Immature natural killer cell (primary cell): ENCODE data around the gene EDC3. TPM values are rescaled to one million over a fixed set of nuclear protein-coding genes. Genes with fewer than 3 reads are reported as not detected.

Experiments used
- DNase-seq, 3 donors: peaks; one replicate each; pipeline ENCODE4 v3.0.0; 2022; ENCODE audit warnings: mixed read lengths in 1 of 3
- H3K27ac Mint-ChIP-seq, 6 donors: one replicate each; pipeline ENCODE4 v1.8.0; 2020; ENCODE audit warnings: mixed read lengths in 6 of 6, mild to moderate bottlenecking in 5 of 6, inconsistent platforms in 4 of 6, moderate library complexity in 3 of 6
- H3K27me3 Mint-ChIP-seq, 3 donors: one replicate each; pipeline ENCODE4 v1.8.0; 2020 to 2021; ENCODE audit warnings: low read depth in 3 of 3, mild to moderate bottlenecking in 3 of 3, mixed read lengths in 3 of 3, moderate library complexity in 3 of 3, inconsistent platforms in 1 of 3
- H3K36me3 Mint-ChIP-seq, 3 donors: one replicate each; pipeline ENCODE4 v1.8.0; 2020; ENCODE audit warnings: mixed read lengths in 3 of 3, inconsistent platforms in 2 of 3, mild to moderate bottlenecking in 2 of 3
- H3K4me1 Mint-ChIP-seq, 2 donors: one replicate each; pipeline ENCODE4 v1.8.0; 2020; ENCODE audit warnings: inconsistent platforms in 2 of 2, mild to moderate bottlenecking in 2 of 2, mixed read lengths in 2 of 2, moderate library complexity in 1 of 2
- H3K4me3 Mint-ChIP-seq, 5 donors: one replicate each; pipeline ENCODE4 v1.8.0; 2020; ENCODE audit warnings: mild to moderate bottlenecking in 5 of 5, mixed read lengths in 5 of 5, inconsistent platforms in 3 of 5, moderate library complexity in 3 of 5
- H3K9me3 Mint-ChIP-seq, 6 donors: one replicate each; pipeline ENCODE4 v1.8.0; 2020; ENCODE audit warnings: mild to moderate bottlenecking in 6 of 6, mixed read lengths in 6 of 6, inconsistent platforms in 4 of 6, moderate library complexity in 3 of 6
- polyA plus RNA-seq, 3 donors: library from polyadenylated mRNA; unstranded; fragments of 300-500 nt; fragmentation: Illumina TruSeq; gene quantifications; one replicate each; pipeline ENCODE4 v1.2.3, GENCODE V29; 2021

EDC3 gene
- polyA plus RNA-seq, 3 donors from 2014 or later = 17.4 to 30.4 (median 26.1) TPM

DNA sequence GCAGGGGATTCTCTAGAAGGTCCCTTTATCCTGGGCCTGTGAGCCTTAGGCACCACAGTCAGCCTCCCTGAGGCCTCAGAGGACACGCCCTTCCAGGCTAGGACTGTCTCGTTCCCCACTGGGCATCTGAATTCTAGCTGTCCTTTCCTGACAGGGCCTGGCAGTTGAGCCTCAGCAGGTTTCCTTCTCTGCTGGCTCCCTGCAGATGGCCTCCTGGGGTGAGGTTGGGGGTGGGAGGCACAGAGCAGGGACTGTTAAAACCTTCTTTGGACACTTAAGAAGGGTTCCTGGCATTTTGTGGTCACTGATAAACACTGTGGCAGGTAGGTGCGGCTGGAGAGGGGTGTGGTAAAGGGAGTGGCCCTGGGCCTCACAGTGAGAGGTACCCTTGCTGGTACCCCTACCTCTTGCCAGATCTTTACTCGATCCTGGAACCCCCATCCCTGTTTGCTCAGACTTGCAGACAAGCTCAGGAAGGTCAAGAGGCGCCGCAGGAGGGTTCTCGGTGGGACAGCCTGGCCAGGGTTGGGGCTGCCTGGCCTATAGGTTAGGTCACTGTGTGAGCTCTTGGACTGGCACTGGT lies 71.7 kb downstream of the EDC3 start:
- Mint-ChIP-seq H3K4me1 (peaks cover 26 to 36% of the 10 kb centered on the region in 2 donors), H3K9me3 (no peaks in the 10 kb centered on the region), H3K27ac (no peak overlapping the region), H3K36me3 (peaks cover 5 to 59% (median 25%) of the 10 kb centered on the region in 3 donors), H3K4me3 (no peak overlapping the region), H3K27me3 (peaks cover 3 to 20% (median 7%) of the 10 kb centered on the region in 3 donors)
- no peak for DNase-seq

DNA sequence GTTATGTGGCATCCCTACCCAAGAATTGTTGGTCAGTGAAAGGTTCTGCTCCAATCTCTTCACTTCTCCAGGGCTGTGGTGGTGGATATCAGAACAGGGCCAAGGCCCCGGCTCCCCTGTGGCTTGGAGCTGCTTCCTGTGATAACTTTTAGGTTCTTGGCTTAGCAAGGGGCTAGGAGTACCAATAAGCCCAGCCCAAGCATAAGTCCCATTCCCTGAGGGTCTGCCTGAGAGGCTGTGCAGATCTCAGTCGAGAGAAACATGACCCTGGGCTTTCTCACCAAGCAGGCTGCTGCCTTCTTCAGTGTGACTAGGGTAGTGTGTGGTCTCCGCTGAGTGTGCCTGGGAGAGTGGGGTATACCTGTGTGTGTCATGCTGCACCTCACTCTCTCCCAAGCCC lies 73.1 kb downstream of the EDC3 start:
- DNase-seq = no peak
- H3K4me1 Mint-ChIP-seq = peaks cover 39 to 49% of the 10 kb centered on the region in 2 donors
- peak overlapping the region in 1 of 6 donors; percentile 7 for H3K27ac Mint-ChIP-seq
- no peak overlapping the region for H3K4me3 Mint-ChIP-seq
- peaks cover 1 to 18% (median 9%) of the 10 kb centered on the region in 3 donors for H3K27me3 Mint-ChIP-seq
- H3K9me3 Mint-ChIP-seq = no peaks in the 10 kb centered on the region
- H3K36me3 Mint-ChIP-seq = peaks cover 5 to 45% (median 19%) of the 10 kb centered on the region in 3 donors

DNA sequence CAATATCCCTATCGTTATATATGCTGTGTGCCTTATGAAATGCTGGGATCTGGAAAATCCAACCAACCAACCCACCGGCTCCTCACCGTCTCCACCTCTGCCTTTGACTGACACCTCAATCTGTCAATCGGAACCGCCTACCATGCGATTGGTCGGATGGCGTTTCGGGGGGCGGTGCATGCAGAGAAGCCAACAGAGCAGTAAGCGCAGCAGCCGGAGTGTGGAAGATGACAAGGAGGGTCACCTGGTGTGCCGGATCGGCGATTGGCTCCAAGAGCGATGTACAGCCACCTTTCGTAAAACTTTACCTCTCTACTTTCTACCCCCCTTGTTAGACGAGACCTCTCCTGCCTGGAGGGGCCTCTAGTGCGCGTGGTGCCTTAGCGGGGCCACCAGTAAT lies 73.9 kb downstream of the EDC3 start:
- Mint-ChIP-seq H3K4me3 (no peak overlapping the region), H3K27ac (peak overlapping the region in 2 of 6 donors; percentile 17 to 43), H3K36me3 (peaks cover 5 to 39% (median 19%) of the 10 kb centered on the region in 3 donors), H3K4me1 (peaks cover 48 to 57% of the 10 kb centered on the region in 2 donors), H3K27me3 (peaks cover 1 to 18% (median 9%) of the 10 kb centered on the region in 3 donors), H3K9me3 (no peaks in the 10 kb centered on the region)
- DNase-seq = no peak

DNA sequence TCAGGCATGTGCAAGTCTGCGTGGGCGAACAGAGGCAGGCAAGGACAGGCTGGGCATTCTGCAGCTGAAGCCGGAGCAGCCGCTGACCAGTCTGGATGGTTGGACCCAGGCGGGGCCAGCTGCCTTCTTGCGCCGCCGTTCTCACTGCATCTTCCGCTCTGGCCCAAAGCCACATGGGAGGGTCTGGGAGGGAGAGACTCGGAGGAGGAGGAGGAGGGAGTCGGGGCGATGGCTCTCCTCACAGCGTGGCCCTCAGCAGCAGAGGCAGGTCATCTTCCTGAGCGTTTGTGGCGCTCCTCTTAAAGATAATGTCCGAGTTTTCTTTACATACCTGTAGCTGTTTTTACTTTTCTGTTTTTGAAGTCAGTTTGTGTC lies 74.3 kb downstream of the EDC3 start:
- Mint-ChIP-seq H3K4me3 (no peak overlapping the region), H3K9me3 (no peaks in the 10 kb centered on the region), H3K27ac (peak overlapping the region in 4 of 6 donors; percentile 17 to 74 (median 58)), H3K36me3 (peaks cover 5 to 39% (median 19%) of the 10 kb centered on the region in 3 donors), H3K27me3 (peaks cover 1 to 18% (median 9%) of the 10 kb centered on the region in 3 donors), H3K4me1 (peaks cover 52 to 61% of the 10 kb centered on the region in 2 donors)
- no peak for DNase-seq

DNA sequence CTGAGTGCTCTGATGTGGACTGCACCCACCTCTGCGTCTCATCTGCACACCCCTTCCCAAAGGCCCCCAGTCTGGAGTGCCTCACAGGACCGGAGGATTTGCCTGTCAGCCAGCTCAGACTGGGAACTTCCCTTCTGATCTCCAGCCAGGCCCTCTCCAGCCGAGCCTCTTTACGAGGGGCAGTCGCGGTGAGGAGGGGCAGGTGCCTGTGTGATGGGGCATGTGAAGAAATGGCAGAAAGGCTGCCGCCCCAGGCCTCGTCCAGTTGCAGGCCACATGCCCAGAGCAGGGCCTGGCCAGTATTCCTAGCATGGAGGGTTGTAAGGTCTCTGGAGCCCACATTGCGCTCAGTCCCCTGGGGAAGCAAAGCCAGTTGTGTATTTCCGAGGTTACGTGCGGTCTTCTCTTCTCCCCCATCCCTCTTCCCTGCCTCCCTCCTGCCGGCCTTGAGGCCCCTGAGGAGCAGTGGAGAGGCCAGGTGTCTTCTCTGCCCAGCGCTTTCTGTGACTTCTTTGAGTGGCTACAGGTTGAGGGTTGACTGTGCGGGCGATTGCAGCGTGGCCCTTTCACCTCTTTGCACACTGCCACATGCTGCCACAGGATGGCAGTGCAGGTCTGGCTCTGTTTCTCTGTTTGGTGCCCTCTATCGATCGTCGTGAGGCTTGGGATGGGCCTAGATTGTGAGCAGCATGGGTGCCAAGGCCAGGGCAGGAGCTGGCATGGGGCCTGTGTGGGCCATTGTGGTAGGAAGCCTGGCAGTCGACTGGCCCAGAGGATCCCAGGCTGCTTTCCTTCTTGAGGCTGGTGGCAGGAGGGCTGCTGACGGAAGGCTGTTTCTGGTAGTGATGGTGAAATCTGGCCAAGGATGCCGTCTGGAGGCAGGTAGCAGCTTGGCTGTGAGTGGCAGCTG lies 74.9 kb downstream of the EDC3 start:
- Mint-ChIP-seq H3K4me3 (peak overlapping the region in 3 of 5 donors; percentile 10 to 53 (median 21)), H3K27ac (peak overlapping the region in 4 of 6 donors; percentile 52 to 74 (median 65)), H3K4me1 (peaks cover 55 to 65% of the 10 kb centered on the region in 2 donors), H3K9me3 (no peaks in the 10 kb centered on the region), H3K36me3 (peaks cover 5 to 38% (median 18%) of the 10 kb centered on the region in 3 donors), H3K27me3 (peaks cover 1 to 22% (median 15%) of the 10 kb centered on the region in 3 donors)
- DNase-seq = peak; percentile 57 to 66 (median 60)

DNA sequence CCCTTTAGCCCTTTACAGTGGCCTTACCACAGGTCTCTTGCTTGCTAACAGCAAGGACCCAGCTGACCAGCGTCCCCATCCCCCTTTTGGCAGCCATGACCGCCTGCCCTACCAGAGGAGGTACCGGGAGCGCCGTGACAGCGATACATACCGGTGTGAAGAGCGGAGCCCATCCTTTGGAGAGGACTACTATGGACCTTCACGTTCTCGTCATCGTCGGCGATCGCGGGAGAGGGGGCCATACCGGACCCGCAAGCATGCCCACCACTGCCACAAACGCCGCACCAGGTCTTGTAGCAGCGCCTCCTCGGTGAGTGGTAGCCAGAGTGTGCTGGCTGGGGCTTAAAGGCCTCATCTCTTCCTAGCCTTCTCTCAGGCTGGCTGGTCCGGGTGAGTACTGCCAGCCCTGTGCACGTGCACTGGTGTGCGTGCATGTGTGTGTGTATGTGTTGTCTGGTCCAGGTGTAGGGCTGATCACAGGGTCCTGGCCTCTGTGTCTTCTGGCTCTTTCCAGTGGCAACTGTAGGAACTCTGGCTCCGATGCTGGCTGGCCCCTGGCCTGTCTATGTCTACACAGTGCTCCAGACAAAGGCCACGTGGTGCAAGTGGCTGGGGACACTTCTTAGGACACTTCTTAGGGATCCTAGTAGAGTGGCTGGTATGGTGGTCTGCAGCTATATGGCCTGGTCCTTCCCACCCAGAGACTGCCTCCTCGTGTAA lies 75.7 kb downstream of the EDC3 start:
- DNase-seq = no peak
- Mint-ChIP-seq H3K27ac (peak overlapping the region in 1 of 6 donors; percentile 79), H3K36me3 (peaks cover 5 to 34% (median 14%) of the 10 kb centered on the region in 3 donors), H3K4me1 (peaks cover 55 to 65% of the 10 kb centered on the region in 2 donors), H3K27me3 (peaks cover 1 to 23% (median 15%) of the 10 kb centered on the region in 3 donors), H3K4me3 (no peak overlapping the region), H3K9me3 (no peaks in the 10 kb centered on the region)

DNA sequence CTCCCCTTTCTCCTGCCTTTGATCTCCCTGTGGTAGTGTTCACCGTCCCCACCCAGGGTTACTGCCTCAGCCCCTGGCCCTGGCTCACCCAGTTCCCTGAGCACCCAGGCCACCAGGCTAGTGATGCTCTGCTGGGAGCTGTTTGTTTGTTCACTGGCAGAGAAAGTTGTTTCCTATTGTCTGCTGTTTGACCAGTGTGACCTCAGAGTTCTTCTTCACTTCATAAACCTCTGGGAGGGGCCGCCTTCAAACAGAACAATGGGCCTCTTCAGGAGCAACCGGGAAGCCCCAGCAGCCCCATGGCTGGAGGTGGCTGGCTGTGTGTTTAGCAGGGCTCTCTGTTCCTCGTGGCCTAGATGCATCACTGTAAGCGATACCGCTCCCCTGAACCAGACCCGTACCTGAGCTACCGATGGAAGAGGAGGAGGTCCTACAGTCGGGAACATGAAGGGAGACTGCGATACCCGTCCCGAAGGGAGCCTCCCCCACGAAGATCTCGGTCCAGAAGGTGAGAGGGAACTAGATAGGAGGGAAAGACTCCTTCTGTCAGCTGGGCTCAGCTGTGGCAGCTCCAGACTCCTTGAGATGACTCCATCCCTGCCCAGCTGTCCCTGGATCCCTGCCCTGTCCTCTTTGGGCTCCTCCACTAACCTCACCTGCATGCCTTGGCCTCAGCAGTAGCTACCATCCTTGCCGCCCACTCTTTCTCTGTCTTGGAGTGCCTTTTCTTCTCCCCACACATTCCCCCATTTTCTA lies 76.8 kb downstream of the EDC3 start:
- peak overlapping the region in 4 of 6 donors; percentile 9 to 62 (median 46) for H3K27ac Mint-ChIP-seq
- peaks cover 57 to 65% of the 10 kb centered on the region in 2 donors for H3K4me1 Mint-ChIP-seq
- H3K4me3 Mint-ChIP-seq = peak overlapping the region in 1 of 5 donors; percentile 18
- H3K9me3 Mint-ChIP-seq = no peaks in the 10 kb centered on the region
- peaks cover 4 to 24% (median 16%) of the 10 kb centered on the region in 3 donors for H3K27me3 Mint-ChIP-seq
- DNase-seq = no peak
- peaks cover 5 to 34% (median 14%) of the 10 kb centered on the region in 3 donors for H3K36me3 Mint-ChIP-seq

DNA sequence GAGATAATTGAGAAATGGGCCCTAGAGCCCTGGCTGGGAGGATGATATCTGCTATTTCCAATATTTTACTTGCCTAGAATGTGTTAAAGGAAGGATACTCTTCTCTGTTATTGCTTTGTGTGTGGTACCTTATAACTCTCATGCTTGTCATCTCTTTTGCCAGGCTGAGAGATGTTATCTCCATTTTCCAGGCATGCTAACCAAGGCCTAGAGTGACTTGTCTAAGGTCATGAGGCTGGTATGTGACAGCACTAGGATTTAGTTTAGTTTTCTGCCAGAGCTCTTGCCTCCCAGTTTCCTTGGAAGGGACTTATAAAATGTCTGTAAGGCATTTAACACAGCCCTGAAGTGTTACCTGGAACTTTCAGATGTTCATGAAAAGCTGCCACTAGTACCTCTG lies 78.8 kb downstream of the EDC3 start:
- no peak for DNase-seq
- Mint-ChIP-seq H3K4me3 (peak overlapping the region; percentile 92 to 95 (median 93)), H3K36me3 (peaks cover 5 to 18% (median 10%) of the 10 kb centered on the region in 3 donors), H3K4me1 (peaks cover 55 to 58% of the 10 kb centered on the region in 2 donors), H3K27me3 (peaks cover 3 to 22% (median 18%) of the 10 kb centered on the region in 3 donors), H3K9me3 (no peaks in the 10 kb centered on the region), H3K27ac (peak overlapping the region; percentile 84 to 99 (median 96))

DNA sequence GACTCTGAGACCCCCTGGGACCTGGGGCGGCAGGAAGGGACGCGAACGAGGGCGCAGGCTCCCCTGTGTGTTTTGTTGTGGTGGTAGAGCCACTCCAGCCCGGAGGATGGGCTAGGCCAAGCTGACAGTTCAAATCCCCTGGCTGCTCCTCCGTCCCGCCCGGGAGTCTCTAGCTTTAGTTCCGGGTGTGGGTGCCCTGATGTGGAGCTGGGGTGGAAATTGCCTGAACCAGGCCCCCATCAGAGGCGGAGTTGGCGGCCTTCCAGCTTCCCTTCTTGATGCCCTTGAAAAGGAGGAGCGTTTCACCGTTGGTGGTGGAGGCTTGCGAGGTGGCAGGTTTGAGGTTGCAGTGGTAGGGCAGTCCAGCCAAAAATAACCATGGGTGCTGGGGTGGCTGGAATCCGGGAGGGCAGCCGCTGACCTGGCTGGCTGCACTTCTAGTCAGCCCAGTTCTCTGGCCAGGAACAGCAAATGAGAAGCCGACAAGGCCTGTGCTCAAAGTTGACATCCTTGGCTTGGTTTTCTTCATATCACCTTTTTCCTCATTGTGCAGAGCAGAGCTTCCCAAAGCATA lies 79.4 kb downstream of the EDC3 start:
- no peaks in the 10 kb centered on the region for H3K9me3 Mint-ChIP-seq
- peak overlapping the region; percentile 92 to 95 (median 93) for H3K4me3 Mint-ChIP-seq
- H3K27ac Mint-ChIP-seq = peak overlapping the region; percentile 84 to 99 (median 96)
- peaks cover 5 to 15% (median 5%) of the 10 kb centered on the region in 3 donors for H3K36me3 Mint-ChIP-seq
- DNase-seq = peak; percentile 55 to 64 (median 61)
- H3K4me1 Mint-ChIP-seq = peaks cover 53% of the 10 kb centered on the region in 2 donors
- peaks cover 3 to 22% (median 18%) of the 10 kb centered on the region in 3 donors for H3K27me3 Mint-ChIP-seq

DNA sequence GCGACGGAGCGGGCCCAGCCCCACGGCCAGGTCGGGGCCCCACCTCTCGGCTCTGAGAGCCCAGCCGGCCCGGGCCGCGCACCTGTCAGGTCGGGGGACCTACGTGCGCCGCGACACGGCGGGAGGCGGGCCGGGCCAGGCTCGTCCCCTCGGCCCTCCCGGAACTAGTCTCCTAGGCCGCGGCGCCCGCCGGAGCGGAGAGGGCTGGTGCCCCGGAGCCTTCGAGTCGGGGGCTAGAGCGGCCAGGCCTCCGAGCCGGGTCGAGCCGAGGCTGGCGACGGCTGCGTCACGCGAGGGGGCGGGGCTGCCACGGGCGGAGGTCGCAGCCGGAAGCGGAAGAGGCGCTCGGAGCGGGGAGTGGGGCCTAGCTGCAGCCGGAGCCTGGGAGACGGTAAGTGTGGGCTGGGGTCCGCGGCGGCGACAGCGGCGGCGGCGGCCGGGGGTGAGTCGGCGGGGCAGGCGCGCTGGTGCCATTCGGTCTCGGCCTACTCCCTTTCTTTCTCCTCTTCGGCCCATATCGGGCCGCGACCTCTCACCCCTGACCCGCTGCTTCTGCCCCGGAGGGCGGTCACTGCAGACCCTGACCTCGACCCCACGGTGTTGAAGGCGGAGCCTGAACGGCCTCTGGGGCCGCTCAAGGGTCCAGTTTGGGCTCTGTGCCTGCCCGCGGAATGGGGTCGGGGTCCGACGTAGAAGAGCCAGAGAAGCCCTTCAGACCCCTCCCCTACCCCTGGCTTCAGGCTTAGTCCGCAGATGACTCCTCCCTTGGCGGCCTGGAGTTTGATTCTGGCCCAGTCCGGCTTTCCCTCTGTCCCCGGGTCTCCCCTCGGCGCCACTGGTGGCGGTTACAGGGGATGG lies 80.1 kb downstream of the EDC3 start, which contains the start of gene CLK3:
TSS of gene CLK3 (plus strand) at position 329 of the 858 bp plus-strand sequence. CDS start 3,361 bp downstream, outside the sequence.
- H3K4me1 Mint-ChIP-seq = peaks cover 46% of the 10 kb centered on the region in 2 donors
- H3K27ac Mint-ChIP-seq = peak within 1 kb of the TSS; percentile 95 to 99 (median 96)
- H3K9me3 Mint-ChIP-seq = no peaks in the 10 kb centered on the region
- peak; percentile 95 to 97 (median 96) for DNase-seq
- peak within 1 kb of the TSS; percentile 92 to 95 (median 93) for H3K4me3 Mint-ChIP-seq
- peaks cover 0 to 9% (median 0%) of the 10 kb centered on the region in 3 donors for H3K36me3 Mint-ChIP-seq
- H3K27me3 Mint-ChIP-seq = peaks cover 3 to 22% (median 12%) of the 10 kb centered on the region in 3 donors

DNA sequence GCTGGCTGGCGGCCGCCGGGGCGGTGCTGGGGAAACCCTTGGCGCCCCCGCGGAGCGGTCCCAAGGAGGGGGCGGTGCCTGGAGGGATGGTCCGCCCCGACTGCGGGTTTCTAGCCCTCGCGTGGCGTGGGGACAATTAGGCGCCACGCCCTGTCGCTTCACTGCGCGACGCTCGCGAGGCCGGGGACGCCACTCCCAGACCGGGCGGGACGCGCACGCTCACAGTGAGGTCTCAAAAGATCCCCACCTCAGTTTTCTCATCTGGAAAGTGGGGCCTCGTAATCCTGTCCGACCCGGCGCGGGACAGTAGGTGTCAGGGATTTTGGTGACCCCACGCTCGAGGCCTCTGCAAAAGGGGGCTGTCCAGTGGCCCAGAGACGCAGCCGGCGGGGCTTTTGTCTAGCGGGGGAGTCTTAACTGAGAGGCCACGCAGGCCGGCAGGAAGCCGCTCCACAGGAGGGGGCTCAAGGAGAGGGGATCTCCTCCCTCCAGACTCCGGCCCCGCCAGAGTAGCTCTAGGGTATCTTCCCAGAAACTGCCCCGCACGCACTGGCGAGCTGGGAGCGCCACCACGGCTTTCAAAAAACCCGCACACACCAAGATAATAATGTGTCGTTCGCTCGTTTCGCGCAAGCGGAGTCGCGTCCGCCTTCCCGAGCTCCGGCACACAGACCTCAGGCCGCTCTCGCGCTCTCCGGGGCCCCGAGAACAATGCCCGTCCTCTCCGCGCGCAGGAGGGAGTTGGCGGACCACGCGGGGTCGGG lies 80.9 kb downstream of the EDC3 start:
- H3K27ac Mint-ChIP-seq = peak overlapping the region; percentile 95 to 99 (median 96)
- H3K36me3 Mint-ChIP-seq = peaks cover 0 to 4% (median 0%) of the 10 kb centered on the region in 3 donors
- H3K9me3 Mint-ChIP-seq = no peaks in the 10 kb centered on the region
- H3K27me3 Mint-ChIP-seq = peaks cover 3 to 22% (median 11%) of the 10 kb centered on the region in 3 donors
- H3K4me1 Mint-ChIP-seq = peaks cover 38 to 39% of the 10 kb centered on the region in 2 donors
- peak overlapping the region; percentile 92 to 95 (median 93) for H3K4me3 Mint-ChIP-seq
- DNase-seq = peak; percentile 94 to 95 (median 94)
